ENCODE data around the gene SDCBP2.

SDCBP2 gene, protein sequence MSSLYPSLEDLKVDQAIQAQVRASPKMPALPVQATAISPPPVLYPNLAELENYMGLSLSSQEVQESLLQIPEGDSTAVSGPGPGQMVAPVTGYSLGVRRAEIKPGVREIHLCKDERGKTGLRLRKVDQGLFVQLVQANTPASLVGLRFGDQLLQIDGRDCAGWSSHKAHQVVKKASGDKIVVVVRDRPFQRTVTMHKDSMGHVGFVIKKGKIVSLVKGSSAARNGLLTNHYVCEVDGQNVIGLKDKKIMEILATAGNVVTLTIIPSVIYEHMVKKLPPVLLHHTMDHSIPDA

DNA sequence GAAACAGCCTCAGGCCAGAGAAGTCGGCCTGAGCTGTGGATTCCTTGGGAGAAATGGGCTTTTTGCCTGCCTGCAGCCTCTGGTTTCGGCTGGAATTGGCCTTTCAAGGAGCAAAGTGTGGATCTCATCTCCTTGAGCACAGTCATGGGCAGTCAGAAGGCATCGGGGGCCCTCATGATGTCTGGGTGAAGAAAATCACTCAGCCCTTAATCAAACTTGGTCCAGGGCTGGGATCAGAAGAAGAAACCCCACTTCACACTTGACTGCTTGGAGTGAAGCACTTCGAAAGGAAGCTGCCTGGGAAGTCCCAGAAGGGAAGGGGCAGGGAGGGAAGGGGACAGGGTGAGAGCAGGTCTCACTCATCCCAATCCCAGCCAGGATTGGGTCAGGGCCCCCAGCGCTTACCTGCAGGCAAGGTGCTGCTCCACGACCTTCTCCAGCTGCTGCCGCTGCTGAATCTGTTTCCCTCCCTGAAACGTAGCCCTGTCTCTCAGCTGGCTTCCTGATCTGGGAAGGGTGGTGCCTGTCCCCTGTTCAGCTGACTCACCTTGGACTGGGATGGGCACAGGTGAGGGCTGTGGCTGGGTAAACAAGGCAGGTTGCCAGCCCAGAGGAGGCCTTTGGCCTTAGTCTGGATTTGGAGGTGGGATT lies at the start of gene SDCBP2:
SDCBP2 (minus strand) TSS at position 460 of the 651 bp plus-strand sequence. CDS start 8,723 bp downstream, outside the sequence.
- DNase-seq, result no peak

DNA sequence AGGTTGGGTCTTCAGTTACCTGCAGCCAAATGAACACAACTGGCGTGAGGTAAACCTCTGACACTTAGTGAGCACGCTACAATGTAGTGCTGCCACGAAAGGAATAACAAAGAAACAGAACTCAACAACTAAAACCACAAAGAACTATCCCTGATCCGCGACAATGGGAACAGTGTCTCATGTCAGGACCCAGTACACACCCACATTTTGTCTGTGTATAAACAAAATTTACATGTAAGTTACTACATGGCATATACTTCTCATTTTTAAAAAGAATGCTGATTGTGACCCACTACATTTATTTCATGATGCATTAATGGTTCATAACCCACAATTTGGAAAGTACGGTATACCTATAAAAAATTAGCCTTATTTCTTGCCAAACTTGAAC lies 49.8 kb upstream of the SDCBP2 start:
- no peak for DNase-seq

DNA sequence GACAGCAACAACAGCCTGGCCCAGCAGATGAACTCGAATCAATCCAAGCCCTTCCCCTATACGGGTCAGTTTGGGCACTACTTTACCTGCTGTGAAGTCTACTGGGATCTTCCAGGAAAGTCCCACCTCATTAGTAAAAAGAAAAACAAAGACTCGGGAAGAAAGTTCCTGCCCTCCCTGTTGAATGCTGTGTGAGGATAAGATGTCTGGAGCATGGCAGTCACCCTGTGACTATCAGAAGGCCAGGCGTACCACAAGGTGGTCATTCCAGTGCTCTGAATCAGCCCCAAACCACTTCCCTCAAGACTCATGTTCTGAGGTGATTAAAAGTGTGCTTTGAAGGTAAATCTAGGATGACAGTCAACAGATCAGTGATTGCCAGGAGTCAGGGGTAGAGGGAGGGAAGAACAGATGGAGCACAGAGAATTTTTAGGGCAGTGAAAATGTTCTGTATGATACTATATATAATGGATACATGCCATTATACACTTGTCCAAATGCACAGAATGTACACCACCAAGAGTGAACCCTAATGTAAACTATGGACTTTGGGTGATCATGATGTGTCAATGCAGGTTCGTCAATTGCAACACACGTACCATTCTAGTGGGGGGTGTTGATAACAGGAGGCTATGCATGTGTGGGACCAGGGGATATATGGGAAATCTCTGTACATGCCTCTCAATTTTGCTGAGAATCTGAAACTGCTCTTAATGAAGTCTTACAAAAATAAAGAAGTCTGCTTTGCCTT lies 49.2 kb upstream of the SDCBP2 start:
- no peak for DNase-seq

DNA sequence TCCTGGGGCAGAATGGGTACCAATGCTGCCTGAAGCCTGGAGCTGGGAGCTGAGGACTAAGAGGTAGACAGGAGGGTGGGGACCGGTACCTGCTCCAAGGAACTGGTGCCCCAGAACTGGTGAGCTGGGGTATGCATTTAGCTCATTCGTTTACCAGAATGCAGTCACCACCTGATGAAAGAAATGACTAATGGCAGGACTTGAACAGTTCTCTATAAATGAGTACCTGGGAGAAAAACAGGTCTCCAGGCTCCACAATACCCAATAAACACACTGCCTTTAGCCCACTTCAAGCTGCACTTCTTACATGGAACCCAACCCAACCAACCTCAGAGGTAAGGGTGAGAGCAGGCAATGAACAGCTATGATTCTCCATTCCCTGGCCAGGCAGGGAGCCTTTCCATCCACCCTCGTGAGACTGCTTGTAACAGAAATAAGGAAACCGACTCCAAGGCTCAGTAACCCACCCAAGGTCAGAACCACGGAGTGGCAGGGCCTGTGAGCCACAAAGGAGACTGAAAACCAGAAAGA lies 48.5 kb upstream of the SDCBP2 start:
- DNase-seq, result no peak

DNA sequence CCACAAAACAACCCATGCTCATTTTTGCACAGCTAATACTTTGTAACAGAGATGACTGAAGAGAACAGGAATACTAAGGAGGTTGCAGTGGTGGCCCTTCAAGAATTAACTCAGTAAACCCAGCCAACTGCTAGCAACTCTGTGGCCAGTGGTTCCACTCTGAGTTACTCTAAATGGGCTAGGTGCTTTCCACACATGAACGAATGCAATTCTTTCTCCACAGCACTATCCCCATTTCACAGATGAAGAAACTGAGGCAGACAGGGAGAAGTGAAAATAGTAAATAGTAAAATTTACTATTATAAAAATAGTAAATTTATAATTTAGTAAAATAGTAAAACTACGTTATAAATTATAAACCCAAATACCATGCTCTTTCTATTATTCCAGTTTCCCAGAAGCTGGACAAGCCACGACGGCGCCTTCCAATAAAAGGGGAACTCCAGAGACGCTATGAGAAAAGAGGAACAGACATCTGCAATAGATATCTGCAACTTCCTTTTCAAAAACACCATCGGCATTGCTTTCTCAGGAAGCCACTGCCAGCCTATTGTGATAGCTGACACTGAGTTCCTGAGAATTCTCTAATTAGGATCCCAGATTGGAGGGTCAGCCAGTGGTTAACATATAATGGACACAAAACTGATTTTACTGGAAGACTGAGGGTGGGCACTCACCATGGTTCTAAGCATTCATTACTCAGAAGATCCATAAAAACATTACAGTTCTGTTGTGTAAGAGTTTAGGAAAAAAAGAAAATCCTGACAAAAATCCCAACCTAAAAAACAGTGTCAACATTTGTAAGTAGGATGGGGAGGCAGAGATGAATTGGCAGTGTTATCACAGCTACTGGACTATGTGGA lies 47.7 kb upstream of the SDCBP2 start:
- DNase-seq, result no peak

DNA sequence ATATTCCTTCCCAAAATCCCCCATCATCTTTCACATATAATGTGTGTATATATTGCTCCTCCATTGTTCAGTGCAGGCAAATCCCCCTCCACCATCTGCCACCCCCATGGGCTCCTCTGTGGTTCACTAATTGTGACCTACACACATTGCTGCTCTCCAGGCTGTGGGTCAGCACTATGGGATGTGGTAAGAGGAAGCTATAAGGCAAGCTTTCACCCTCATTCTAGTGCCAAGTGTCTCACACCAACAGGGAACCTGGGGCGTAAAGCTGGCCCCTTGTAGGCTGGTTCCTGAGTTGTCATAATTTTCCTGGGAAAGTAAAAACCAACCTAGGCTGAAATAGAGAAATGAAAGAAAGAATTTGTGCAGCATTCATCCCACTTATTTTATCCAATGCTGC lies 47.1 kb upstream of the SDCBP2 start:
- DNase-seq, result no peak

DNA sequence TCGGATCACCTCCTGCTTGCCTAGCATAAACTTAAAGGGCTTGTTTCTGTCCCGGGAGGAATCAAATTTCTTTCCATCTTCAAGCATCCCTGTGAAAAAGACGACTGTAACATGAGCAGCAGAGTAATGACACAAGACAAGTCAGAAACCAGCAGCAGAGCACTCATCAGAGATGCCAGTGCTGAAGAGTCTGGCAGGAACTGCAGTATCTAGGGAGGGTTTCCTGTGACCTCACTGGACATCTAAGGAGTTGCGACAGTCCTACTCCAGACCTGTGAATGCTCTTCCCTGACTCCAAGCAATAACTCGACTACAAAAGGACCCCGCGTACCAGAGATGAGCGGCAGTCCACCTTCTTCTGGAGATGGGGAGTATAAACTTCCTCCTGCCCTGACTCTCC lies 46.6 kb upstream of the SDCBP2 start:
- peak; percentile 59 for DNase-seq

DNA sequence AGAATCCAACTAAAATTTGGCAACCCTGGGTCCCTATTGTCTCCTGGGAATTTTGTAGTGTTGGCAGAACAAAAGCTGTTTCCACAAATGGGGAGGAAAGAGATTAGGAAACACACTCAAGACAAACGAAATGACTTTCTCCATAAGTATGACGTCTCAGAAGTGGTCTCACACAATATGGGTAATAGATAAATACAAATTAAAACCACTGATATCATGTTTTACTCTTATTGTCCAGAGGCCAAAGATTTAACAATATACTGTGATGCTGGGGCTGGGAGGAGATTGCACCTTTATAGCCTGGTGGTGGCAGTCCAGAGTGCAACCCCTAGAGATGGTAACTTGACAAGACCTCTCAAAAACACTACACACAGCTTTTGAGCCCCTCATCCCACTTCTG lies 45.3 kb upstream of the SDCBP2 start:
- no peak for DNase-seq

DNA sequence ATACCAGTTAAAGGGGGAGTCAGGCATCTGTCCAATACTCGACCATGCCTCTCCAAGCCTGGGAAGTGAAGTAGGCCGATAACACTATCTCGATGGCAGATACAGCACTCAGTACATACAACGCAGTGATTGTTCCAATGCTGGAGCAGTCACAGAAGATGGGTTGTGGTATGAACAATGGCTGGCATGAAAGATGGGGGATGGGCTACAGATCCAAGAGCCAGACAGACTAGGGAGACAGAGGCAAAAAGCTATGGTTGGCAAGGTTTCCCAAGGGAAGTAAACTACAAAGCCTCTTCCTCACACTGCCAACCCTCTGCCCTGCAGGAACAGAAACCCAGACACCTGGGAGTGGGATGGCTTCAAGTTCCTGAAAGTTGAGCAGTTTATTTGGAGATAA lies 44.7 kb upstream of the SDCBP2 start:
- no peak for DNase-seq

DNA sequence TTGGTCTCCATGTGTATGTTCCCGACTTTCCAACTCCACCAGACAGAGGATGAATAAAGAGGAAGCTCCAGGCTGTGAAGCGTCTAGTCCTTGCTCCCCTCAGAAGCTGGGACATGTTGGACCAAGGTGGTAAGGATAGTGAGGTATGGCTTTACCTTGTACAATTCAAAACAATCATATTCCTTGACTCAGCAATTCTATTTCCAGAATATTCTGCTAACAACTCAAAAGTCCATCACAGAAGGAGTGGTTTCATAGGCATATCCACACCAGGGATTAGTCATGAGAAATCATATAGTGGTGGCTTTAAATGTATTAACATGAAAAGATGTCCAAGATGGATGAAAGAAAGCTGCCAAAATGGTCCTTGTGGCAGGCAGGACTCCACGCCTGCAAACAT lies 44.1 kb upstream of the SDCBP2 start:
- DNase-seq, result no peak

DNA sequence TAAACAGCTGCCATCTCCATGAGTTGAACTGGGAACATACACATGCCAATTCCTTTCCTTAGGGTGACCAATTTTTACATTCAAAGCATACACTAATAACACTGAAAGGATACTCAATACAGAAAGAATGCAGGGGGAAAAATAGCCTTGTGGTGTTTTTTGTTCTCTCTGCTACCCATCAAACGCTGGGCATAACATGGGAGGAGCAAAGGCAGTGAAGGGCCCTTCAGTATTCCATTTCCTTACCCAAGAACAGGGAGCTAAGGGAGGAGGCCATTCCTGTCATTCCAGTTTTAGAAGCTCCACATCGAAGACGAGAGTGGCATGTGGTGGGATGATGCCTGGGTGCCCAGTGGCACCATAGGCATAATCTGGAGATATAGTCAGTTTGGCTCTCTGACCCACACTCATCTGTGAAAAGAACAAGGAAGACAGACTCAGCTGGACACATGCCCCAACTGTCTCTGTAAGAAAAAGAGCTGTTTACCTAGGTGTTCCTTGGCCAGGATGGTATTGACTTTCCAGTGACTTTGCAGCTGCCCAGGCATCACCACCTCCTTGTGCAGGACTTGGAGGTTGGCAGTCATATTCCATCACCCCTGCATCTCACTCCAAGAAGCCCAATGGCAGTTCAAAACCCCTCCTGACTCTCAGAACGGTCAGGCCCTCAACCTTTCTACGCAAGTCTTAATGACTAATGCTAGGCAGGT lies 43.0 kb upstream of the SDCBP2 start:
- no peak for DNase-seq

DNA sequence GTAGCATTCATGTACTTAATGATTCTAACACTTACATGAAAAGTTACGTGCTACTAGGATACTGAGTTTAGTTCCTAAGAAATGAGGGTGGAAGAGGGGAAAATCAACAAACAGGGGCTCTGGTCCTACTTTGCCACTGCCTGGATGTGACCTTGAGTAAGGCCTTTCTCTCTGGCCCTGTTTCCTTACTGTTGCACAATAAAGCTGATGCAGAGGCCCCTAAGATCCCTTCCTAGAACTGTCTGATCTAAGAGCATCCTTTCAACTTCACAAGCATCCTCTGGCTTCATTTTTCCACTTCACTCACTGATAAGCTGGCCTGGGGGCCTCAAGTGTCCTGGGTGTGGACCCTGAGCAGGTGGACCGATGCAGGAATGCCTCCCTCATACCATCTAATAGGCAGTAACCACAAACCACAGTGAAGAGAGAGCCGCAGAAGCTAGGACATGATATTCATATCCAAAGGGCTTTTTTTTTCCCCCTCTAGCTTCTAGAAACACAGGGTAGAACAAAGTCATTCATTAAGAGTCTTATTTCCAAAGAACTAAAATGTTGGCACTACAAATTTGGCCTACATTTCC lies 42.4 kb upstream of the SDCBP2 start:
- DNase-seq, result no peak

DNA sequence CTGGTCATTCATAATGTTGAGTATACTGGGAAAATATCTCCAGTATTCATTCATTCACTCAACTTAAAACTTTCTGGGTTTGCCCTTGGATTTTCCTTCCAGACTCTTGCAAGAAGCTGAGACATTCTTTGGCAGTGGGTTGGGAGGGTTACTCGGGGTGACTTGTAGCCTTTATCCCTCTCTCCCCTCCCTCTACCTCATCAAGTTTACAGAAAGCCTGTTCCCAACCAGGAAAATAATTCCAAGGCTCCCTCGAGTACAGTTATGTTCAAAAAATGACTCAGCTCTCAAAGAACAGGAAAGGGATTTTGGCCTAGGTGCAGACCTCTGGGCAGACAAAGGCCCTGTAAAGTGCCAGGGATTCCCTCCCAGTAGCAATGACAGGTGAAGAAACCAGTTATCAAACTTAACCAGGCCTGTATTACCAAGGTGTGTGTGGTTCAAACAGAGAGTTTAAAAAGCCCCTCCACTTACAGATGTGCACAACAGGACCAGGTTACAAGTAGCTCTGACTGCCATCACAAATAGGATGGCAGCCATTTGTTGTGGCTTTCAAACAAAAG lies 41.7 kb upstream of the SDCBP2 start:
- DNase-seq, result peak; percentile 64

DNA sequence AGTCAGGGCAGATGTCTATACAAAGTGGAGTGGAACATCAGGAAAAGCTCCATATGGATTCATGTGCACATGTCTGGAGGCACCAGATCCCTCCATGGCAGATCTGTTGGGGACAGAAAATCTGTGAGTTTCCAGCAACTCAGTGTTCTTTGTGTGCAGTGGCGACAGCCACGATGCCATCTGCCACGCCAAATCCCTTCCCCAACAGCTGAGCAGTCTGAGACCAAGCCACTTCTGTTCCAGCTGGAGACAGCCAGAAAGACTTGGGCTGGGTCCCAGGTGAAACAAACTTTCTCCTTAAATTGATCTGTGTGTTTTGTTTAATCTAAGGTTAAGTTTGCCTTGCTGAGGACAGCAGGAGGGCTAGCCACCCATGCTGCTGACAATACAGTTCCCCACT lies 41.0 kb upstream of the SDCBP2 start:
- DNase-seq, result no peak

DNA sequence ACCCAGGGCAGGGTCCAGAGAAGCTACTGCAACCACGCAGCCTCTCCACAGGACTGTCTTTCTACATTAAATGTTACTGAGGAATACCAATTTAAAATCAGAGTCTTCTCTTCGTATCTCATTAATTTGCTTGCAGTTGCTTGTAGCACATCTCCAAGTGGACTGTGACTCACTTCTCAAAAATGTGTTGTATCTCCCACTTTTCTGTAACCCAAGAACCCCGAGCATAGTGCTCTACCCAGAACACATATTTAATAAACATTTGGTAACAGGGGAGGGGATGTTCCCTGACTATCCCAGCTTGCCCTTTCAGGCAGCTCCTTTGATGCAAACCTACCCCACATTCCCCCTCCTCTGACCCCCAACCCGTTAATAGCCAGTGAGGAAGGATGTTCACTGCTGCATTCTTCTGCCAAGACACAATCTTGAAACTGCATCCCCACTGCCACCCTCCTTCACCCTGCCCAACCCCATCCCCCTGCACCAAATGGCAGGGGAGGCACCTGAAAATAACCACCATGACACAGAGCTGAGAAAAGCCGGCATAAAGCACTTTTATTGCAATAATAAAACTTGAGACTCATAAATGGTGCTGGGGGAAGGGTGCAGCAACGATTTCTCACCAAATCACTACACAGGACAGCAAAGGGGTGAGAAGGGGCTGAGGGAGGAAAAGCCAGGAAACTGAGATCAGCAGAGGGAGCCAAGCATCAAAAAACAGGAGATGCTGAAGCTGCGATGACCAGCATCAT lies 39.7 kb upstream of the SDCBP2 start:
- DNase-seq, result peak; percentile 43

DNA sequence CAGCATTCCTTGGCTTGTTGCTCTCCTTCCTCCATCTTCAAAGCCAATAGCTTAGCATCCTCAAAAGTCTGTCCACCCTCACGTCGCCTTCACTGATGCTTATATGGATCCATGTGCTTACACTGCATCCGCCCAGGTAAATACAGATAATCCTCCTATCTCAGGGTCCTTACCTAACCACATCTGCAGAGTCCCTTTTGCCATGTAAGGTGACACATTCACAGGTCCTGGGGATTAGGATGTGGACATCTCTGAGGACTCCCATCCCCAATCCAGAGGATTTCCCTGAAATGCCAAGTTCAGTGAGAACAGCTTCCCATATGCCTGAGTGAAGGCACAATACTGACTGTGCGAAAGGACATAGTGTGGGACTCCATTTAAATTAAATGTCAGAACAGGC lies 38.5 kb upstream of the SDCBP2 start:
- no peak for DNase-seq

DNA sequence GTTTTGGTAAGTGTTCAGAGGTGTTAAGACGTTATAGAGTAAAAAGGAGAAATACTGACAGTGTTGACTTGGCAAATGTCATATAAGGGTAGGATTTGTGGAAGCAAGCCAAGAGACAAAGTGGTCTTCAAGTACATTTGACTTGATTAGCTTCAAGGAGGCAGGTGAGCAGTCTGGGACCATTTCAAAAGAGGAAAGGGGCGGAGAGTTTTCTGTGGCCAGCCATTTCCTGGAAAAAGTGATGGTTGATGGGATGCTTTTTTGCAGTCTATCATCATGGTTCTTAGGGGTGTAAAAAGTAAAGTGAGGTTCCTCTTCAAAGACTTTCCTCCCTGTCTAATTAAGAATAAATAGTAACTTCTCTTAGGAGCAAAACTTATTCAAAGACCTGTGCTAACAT lies 35.2 kb upstream of the SDCBP2 start:
- no peak for DNase-seq

DNA sequence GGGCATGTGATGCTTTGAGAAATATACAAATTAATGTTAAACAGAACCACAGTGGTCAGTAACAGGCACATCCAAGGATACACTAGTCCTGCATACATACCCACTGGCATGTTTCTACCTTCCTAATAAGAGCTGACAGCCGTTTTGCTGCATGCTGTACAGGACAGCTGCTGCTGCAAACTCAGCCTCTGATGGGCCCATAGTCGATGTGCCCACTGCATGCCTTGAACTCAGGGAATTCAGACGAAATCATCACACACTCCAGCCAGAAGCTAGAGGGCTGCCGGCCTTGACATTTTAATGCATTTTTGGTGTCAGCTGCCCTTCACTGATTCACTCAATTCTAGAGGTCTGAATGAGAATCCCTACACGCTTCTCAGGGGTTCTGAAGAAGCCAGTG lies 34.6 kb upstream of the SDCBP2 start:
- DNase-seq, result no peak

DNA sequence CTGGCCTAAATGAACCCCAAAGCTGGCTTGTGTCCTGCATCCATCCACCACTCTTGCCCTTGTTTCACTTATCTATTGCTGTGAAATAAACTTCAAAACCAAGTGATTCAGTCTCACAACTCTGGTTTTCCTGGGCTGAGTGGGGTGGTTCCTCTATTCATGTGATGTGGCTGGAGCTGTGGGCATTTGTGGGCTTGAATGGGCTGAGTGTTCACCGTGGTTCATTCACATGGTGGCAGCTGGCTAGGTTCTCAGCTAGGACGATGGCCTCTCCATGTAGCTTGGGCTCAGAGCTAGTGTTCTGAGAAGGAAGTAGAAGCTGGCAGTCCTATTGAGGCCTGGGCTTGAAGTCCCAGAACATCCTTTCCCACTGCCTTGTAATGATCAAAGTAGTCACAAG lies 33.5 kb upstream of the SDCBP2 start:
- DNase-seq, result no peak

DNA sequence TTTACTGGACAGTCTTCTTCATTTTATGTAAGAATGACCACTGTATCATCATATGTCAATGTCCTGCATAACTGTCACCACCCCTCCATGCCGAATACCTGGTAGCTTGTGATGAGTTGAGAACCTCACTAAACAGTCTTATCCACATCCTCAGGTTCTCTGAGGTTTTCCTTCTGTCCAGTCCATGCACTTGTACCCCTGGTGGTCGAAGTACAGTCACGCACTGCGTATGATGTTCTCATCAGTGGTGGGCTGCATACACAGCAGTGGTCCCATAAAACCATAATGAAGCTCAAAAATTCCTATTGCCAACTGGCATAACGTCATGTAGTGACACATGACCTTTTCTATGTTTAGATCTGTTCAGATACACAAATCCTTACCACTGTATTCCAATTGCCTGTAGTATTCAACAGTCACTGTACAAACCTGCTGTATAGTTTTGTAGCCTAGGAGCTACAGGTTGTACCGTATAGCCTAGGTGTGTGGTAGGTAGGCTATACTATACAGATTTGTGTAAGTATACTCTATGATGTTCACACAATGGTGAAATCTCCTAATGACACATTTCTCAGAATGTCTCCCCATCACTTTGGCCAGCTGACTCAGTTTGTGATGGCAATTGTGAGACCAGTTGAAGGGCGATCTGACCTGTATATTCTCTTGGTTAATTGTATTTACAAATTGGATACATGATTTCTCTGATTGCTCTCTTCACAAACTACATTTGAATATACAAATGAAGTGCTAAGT lies 31.3 kb upstream of the SDCBP2 start:
- DNase-seq, result no peak

All from fibroblast of upper back skin (primary cell).